Tongue (tissue), 2 donors: Measurements from ENCODE around the gene GPC3. TPM values are rescaled to one million over a fixed set of nuclear protein-coding genes. Genes with fewer than 3 reads are reported as not detected.

Experiments used
- DNase-seq: peaks from one replicate; pipeline ENCODE4 v3.0.0-alpha.2; 2015
- total RNA-seq: library from RNA; depleted of rRNA; stranded (reverse); fragments of >200 nt; gene quantifications from one replicate; pipeline ENCODE4 v1.2.3, GENCODE V29; 2014

Gene GPC3
- total RNA-seq, 1 donor from 2014 or later = 220 TPM

GRCh38 chrX:133968109-133968508 lies 17.3 kb downstream of the GPC3 start:
- no peak for DNase-seq

- no peak for DNase-seq
Measured at GRCh38 chrX:133966199-133966598, 19.2 kb downstream of the GPC3 start.

GRCh38 chrX:133965321-133965720 lies 20.1 kb downstream of the GPC3 start:
- DNase-seq = no peak

GRCh38 chrX:133961046-133961445 lies 24.3 kb downstream of the GPC3 start:
- no peak for DNase-seq

- no peak for DNase-seq
Measured at GRCh38 chrX:133959972-133960371, 25.4 kb downstream of the GPC3 start.

GRCh38 chrX:133958997-133959688 lies 26.3 kb downstream of the GPC3 start:
- no peak for DNase-seq

- DNase-seq = no peak
Measured at GRCh38 chrX:133956570-133957340, 28.6 kb downstream of the GPC3 start.

- no peak for DNase-seq
Measured at GRCh38 chrX:133953785-133954355, 31.5 kb downstream of the GPC3 start.

GRCh38 chrX:133953078-133953477 lies 32.3 kb downstream of the GPC3 start:
- DNase-seq = no peak

- no peak for DNase-seq
Measured at GRCh38 chrX:133951098-133951497, 34.3 kb downstream of the GPC3 start.

- no peak for DNase-seq
Measured at GRCh38 chrX:133950214-133950613, 35.2 kb downstream of the GPC3 start.

GRCh38 chrX:133948895-133949294 lies 36.5 kb downstream of the GPC3 start:
- no peak for DNase-seq

- no peak for DNase-seq
Measured at GRCh38 chrX:133947996-133948395, 37.4 kb downstream of the GPC3 start.

- DNase-seq = no peak
Measured at GRCh38 chrX:133947022-133947421, 38.4 kb downstream of the GPC3 start.

GRCh38 chrX:133943507-133943906 lies 41.9 kb downstream of the GPC3 start:
- no peak for DNase-seq

GRCh38 chrX:133939655-133940302 lies 45.6 kb downstream of the GPC3 start:
- peak; percentile 24 for DNase-seq

GRCh38 chrX:133938530-133938929 lies 46.9 kb downstream of the GPC3 start:
- DNase-seq = no peak

GRCh38 chrX:133937022-133937421 lies 48.4 kb downstream of the GPC3 start:
- no peak for DNase-seq

GRCh38 chrX:133935076-133935475 lies 50.3 kb downstream of the GPC3 start:
- no peak for DNase-seq

- no peak for DNase-seq
Measured at GRCh38 chrX:133933316-133933715, 52.1 kb downstream of the GPC3 start.

- DNase-seq = no peak
Measured at GRCh38 chrX:133929836-133930464, 55.4 kb downstream of the GPC3 start.

- DNase-seq = no peak
Measured at GRCh38 chrX:133928365-133928764, 57.0 kb downstream of the GPC3 start.

- no peak for DNase-seq
Measured at GRCh38 chrX:133926809-133927208, 58.6 kb downstream of the GPC3 start.
